Activated gamma-delta T cell (primary cell): ENCODE results near the gene SPIRE2.
"Not testable (repeated sequence)": the region's sequence is repeated elsewhere in the genome, so short reads cannot be mapped to it uniquely, and the experiment has no call there.

Experiments used
- DNase-seq: peaks from one replicate; lab custom pipeline; 2025; lab: John Stamatoyannopoulos, UW

Gene SPIRE2

DNA sequence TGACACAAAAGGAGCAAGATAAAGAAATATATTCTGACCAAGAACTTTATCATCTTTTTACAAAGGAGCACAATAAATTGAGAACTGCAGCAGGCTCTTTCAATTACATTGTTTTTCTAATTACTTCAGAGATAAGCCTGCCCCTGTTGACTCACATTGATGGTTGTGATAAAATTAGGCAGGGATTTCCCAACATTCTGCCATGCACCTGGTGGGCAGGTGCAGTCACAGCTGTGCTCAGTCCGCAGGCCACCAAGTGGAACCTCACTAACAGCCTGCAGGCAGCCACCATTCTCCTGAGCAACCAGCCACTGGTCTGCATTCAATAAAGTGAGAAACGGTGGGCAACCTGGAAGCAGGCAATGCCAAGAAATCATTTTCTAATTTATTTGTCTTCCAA, 17.0 kb upstream of the SPIRE2 start:
- no peak for DNase-seq

DNA sequence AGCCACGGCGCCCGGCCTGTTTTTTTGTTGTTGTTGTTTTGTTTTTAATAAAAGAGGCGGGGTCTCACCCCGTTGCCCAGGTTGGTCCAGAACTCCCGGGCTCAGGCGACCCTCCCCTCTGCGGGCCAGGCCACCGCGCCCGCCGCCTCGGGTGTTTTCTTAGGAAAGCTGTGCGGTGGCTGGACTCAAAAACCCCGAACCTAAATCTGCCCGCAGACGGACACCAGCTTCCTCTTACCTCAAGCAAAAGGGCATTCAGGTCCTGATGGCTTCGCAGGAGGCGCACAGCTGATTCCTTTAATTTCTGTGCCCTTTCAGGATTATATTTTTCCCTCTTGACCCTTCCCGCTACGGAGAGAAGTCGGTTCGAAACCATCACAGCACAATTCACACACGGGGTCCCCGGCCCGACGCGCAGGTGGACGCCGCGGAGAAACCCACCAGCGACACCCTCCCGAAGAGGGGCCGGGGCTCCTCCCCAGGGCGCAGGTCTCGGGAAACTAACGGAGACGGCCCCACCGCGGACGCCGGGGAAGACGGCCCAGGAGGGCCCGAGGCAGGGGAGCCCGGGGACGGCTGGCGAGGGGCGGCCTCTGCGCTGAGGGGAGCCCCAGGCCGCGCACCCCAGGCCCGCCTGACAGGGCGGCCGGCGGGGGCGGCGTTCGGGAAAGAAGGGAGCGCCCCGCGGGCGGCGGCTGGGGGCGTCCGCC, 12.5 kb upstream of the SPIRE2 start:
- no peak for DNase-seq

DNA sequence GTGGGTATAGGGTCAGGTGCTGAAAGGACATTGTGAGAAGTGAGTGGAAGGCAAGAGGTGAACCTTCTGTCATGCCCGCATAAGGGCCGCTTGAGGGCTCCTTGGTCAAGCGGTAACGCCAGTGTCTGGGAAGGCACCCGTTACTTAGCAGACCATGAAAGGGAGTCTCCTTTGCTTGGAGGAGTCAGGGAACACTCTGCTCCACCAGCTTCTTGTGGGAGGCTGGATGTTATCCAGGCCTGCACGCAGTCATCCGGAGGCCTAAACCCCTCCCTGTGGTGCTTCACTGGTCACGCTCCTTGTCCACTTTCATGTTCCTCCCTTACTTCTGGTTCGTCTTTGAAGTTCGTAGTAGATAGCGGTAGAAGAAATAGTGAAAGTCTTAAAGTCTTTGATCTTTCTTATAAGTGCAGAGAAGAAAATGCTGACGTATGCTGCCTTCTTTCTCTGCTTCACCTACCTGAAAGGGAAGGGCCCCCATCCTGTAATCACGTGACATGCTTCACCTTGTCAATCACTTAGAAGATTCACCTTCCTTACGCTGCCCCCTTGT, 9.3 kb upstream of the SPIRE2 start:
- DNase-seq = not testable (repeated sequence)

DNA sequence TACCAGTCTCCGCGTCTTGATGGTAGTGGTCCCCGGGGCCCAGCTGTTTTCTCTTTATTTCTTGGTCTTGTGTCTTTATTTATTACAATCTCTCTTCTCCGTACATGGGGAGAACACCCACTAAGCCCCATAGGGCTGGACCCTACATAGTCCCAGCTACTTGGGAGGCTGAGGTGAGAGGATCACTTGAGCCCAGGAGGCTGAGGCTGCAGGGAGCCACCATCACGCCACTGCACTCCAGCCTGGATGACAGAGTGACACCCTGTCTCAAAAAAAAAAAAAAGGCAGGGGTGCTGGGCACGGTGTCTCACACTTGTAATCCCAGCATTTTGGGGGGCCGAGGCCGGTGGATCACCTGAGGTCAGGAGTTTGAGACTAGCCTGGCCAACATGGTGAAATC, 8.8 kb upstream of the SPIRE2 start:
- DNase-seq = not testable (repeated sequence)

DNA sequence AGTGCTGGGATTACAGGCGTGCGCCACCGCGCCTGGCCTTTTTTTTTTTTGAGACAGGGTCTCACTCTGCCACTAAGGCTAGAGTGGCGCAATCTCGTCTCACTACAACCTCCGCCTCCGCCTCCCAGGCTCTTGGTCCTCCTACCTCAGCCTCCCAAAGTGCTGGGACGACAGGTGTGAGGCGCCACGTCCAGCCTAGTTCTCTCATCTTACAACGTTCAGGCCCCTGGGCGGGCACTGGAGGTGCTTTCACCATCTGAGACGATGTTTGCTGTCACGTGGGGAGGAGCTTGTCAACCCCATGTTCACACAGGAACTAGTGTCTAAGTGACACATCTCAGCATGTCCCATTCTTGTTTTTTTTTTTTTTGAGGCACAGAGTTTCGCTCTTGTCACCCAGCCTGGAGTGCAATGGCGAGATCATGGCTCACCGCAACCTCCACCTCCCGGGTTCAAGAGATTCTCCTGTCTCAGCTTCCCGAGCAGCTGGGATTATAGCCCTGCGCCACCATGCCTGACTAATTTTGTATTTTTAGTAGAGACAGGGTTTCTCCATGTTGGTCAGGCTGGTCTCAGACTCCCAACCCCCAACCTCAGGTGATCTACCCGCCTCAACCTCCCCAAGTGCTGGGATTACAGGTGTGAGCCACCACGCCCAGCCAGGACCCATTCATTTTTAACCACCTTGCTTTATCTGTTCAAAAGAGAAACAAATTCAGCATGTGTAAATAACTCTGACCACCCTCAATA, 6.7 kb upstream of the SPIRE2 start:
- DNase-seq = no peak

DNA sequence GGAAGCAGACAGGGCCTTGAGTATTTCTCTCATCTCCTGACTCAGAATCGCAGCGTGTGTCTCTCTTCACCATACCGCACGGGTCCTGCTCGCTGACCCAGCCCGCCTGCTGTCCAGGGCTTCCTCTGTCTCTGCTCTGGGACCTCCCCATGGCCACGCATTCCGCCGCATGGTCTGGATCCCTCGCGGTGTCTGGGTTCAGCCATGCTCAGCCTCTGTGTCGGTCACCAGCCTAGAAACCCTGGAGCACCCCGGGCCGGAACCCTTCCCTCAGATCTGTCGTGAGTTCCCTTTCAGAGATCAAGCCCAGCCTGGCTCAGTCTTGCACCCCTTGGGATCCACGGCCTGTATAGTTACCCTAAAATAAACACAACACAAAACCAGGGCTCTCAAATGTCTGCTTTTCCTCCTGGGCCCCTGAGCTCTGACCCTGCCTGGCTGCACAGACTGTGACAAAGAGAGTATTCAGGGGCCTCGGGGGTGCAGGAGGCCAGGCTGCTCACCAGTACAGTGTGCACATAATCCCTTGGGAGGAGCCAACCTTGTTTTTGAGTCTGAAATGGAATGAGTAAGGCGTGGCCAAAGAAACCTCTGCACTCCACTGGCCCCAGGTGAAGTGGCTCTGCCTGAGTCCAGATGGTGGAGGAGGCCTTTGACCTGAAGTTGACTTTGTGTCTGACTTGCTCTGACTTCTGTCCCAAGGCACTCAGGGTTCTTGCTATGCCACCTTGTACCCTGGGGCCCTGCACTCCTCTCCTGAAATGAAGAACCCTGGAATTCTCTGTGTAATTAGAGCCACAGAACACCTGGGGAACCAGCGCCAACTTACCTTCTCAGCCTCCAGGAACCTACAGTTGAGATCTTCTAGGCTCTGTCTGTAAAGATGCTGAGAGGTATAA, 5.8 kb upstream of the SPIRE2 start:
- DNase-seq = no peak

DNA sequence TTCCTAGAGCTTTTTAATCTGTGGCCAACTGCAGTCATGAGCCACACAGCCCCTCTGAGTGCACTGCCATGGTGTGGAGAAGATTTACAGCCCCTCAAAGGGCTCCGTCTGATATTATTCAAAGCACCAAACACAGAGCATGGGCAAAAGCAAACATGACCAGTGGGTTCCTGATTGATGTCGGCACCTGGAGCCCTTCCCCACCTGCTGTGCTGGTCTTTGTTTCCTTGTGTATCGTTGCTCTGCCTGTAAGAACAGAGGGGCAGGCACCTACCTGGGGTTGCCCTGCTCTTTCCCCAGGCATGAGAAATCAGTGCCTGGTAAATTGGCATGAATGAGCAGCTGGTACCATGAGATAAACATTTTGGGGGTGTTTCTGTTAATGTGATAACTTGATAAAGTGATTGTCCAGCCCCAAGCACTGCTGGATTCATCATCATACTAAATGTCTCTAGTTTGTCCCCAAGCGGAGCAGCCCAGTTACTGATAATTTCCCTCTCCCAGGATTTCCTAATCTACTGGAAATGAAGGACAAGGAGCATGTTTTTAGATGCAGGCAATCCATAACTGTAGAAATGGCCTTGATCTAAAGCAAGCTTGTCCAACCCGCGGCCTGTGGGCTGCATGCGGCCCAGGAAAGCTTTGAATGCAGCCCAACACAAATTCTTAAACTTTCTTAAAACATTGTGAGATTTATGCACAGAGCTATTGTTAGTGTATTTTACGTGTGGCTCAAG, 5.0 kb upstream of the SPIRE2 start:
- no peak for DNase-seq

DNA sequence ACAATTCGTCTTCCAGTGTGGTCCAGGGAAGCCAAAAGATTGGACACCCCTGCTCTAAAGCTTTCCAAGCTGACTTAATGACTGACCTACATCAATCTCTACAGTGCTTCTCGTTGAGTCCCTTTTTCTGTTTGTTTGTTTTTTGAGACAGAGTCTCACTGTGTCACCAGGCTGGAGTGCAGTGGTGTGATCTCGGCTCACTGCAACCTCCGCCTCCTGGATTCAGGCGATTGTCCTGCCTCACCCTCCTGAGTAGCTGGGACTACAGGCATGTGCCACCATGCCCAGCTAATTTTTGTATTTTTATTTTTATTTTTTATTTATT, 4.5 kb upstream of the SPIRE2 start:
- DNase-seq = not testable (repeated sequence)

DNA sequence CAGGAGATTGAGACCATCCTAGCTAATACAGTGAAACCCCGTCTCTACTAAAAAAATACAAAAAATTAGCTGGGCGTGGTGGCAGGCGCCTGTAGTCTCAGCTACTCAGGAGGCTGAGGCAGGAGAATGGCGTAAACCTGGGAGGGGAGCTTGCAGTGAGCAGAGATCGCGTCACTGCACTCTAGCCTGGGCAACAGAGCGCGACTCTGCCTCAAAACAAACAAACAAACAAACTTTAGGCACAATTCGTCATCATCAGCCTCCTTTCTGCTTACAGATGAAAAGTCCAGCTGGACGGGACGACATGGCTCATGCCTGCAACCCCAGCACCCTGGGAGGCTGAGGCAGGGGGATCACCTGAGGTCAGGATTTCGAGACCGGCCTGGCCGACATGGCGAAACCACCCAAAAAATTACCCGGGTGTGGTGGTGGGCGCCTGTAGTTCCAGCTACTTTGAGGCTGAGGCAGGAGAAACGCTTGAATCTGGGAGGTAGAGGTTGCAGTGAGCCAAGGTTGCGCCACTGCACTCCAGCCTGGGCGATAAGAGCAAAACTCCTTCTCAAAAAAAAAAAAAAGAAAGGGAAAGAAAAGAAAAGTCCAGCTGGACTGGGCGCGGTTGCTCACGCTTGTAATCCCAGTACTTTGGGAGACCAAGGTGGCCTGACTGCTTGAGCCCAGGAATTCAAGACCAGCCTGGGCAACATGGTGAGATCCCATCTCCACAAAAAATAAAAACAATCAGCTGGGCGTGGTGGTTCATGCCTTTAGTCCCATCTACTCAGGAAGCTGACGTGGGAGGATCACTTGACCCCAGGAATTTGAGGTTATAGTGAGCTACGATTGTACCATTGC, 1.5 kb upstream of the SPIRE2 start:
- no peak for DNase-seq

DNA sequence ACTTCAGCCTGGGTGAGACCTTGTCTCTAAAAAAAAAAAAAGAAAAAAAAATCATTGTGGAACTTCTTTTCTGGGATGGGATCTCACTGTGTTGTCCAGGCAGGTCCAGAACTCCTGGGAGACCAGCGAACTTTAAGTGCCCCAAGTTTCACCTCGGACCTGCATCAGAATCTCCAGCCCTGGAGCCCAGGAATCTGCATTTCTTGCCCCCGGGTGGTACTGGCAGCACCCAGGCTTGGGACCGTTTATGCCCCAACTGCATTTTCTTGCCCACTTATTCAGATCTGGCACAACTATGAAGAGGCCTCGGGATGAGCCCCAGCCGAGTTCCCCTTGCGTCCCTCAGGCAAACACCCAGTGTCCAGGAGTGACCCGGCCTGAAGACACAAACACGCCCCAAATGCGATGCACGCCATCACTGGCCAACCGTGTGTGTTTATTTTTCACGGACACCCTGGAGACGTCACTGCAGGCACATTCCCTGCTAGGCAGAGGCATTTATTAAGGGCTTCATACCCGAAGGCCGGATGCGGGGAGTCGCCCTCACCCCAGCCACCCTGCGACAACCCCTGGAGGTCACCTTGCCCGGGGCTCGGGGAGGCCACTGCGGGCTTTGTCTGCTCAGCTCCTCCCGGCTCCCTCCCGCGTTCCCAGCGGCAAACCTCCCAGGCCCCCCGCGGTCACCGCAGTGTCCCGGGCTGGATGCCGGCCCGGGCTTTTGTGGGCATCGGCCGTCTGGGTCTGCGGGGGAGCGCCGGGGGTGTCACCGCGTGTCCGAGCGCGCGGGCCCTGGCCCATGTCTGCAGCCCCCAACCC, 684 bp upstream of the SPIRE2 start:
- no peak for DNase-seq

DNA sequence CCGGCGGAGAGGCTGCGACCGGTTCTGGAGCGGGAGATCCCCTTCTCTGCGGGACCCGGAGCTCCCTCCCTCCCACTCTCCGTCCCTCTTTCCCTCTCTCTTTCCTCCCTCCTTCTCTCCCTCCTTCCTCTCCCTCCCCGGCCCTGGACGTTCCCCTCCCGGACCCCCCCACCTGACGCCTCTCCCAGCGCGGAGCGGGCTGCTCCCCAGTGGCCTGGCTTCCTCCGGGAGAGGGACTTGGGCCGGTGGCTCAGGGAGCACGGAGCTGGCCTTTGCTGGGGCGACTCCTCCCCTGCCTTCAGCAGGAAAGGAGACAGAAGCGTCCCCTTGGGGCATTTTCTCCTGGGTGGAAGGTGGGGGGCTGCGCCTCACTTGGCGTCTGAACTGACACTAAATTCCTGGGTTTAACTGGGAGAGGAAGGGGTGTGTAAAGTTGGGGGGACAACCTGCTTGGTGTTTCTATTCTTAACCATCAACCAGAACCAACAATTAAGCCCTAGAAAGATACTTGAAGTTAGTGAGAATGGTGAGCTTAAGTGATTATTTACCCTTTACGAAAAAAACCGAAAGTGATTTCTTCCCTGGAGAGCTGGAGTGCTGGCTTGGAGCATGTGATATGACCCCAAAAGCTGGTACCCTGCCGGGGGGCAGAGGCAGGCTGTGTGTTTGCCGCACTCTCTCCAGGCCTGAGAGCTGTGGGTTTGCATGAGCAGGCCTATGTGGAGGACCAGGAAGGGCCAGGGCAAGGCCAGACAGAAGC, 775 bp downstream of the SPIRE2 start:
- DNase-seq = no peak

DNA sequence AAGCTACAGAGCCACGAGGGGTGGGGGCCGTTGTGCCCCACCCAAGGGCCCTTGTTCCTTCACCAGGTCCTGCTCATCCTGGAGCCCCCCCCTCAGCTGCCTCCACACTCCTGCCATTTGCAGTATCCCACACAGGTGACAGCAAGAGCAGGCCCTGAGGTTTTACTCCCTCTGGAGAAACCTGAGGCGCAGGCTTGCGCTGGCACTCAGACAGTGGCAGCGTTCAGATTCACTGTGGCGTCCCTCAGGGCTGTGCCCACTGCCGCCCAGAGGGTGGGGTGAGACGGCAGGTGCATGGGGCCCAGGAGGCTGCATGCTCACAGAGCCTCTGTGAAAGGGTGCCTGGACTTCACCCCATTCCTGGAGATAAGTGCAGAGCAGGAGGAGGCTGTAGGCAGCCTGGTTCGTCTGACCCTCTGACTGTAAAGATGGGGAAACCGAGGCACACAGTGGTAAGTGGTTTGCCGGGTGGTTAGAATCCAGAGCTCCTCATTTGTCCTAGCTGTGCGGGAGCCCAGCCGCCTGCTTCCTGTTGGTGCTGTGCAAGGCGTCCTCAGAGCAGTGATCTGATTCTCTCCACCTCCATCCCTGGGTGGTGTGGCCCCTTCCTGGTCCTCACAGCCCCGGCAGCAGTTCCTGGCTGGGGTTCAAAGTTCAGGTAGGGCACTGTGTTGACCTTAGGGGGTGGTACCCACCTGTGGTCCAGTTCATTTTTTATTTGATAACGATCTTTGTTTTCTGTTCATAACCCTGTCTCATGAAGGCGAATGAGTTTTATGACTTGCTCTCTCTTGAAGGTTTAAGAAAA, 1.6 kb downstream of the SPIRE2 start:
- DNase-seq = no peak

DNA sequence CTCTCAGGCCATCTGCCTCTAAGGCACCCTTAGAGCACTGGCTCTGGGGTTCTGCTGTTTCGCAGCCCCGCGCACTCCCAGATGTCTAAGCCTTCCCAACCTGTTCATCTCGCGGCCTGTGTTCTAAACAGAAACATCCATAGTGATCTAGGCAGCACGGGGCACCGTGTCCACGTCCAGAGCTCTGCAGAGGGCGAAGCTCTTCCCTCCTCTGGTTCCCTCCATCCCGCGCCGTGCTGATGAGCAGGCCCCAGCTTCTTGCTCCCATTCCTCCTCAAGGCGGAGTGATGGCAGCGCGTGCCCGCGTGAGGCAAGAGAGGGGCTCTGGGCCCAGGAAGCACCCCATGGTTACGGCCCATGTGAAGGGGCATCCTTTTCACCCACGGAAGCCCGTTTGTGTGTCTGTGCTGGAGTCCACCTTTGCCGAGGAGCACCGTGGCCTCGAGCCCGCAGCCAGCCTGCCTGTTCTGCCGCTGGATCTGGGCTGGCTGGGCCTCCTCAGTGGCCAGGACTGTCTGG, 3.6 kb downstream of the SPIRE2 start:
- no peak for DNase-seq

DNA sequence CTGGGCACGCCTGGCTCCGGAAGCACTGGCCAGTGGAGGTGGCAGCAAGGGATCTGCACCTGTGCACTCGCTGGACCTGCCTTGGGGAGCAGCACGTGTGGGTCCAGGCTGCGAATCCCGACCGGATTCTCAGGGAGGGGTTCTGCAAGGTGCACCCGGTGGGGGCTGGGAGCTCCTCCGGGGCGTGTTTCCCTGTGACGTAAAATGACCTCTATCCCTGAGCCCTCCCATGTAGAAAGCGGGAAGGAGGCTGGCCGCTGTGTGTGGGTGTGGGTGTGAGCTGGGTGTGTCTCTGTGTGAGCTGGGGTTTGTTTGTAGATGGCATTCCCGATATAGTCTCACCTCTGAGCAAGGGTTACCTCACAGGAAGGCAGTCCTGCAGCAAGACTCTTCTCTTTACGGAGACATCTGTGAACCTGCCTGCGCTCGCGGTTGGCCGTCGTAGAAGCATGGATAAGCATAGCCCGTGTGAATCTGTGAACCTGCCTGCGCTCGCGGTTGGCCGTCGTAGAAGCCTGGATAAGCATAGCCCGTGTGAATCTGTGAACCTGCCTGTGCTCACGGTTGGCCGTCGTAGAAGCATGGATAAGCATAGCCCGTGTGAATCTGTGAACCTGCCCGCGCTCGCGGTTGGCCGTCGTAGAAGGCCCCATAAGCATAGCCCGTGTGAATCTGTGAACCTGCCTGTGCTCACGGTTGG, 5.5 kb downstream of the SPIRE2 start:
- DNase-seq = not testable (repeated sequence)

DNA sequence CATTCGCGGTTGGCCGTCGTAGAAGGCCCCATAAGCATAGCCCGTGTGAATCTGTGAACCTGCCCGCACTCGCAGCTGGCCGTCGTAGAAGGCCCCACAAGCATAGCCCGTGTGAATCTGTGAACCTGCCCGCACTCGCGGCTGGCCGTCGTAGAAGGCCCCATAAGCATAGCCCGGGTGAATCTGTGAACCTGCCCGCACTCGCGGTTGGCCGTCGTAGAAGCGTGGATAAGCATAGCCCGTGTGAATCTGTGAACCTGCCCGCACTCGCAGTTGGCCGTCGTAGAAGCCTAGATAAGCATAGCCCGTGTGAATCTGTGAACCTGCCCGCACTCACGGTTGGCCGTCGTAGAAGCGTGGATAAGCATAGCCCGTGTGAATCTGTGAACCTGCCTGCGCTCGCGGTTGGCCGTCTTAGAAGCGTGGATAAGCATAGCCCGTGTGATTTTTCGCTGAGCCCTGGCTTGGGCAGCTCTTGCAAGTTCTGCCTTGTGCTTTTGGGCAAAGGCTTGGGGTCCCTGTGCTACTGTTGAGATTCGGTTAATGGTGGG, 6.6 kb downstream of the SPIRE2 start:
- DNase-seq = not testable (repeated sequence)

DNA sequence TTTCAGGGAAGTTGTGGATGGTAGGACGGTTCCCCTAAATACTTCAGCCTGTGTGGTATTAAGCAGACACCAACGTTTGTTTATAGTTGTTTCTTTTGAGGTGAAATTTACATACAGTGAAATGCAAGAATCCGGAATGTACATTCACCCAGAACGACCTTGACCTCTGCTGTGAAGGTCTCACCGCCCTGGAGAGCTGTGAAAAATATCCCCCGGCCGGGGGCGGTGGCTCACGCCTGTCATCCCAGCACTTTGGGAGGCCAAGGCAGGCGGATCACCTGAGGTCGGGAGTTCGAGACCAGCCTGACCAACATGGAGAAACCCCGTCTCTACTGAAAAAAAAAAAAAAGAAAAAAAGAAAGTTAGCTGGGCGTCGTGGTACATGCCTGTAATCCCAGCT, 8.2 kb downstream of the SPIRE2 start:
- not testable (repeated sequence) for DNase-seq

DNA sequence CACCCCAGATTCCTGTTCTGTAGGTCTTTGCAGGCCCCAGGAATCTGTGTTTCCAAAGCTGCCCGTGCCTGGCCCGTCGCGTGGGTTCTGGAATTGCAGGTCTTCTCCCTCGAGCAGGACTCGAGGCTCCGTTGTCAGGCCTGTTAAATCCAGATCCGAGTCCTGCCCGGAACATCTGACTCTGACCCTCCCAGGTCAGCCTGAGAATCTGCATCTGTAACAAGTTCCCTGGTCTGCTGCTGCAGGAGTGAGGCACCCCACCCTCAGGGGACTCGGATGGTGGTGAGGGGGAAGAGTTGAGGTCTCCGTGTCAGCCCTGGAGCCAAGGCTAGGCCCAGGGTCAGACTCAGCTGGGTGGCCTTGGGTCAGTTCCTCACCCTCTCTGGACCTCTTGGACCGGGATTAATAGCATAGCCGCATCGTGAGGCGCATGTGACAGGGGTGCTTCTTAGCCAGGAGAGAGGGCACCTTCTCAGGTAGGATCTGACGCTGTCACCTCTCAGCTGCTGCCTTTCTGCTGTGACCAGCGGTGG, 8.8 kb downstream of the SPIRE2 start:
- no peak for DNase-seq
